H1 (cell line): Measurements from ENCODE around the gene LY6G6C. TPM values are rescaled to one million over a fixed set of nuclear protein-coding genes. Genes with fewer than 3 reads are reported as not detected.

Source experiments
- CTCF ChIA-PET: fragments of 300-600 bp; sonication (Branson Sonifier 250); formaldehyde crosslinking; loops from one replicate; lab custom pipeline; 2021; ENCODE audit not compliant: partially characterized antibody; lab: Charles Lee
- POLR2A ChIA-PET: fragments of 300-600 bp; sonication (Branson Sonifier 250); formaldehyde crosslinking; loops from one replicate; lab custom pipeline; 2021; ENCODE audit warnings: inconsistent platforms; ENCODE audit not compliant: partially characterized antibody; lab: Charles Lee
- DNase-seq, 2 experiments: peaks; one replicate each; pipeline versions ENCODE4 v3.0.0 to v3.0.0-alpha.2; 2010 to 2022; ENCODE audit warnings: low spot score in 2 of 2, low read depth in 1 of 2, mixed read lengths in 1 of 2
- FAIRE-seq: peaks from 2 replicates; lab custom pipeline; 2011; peaks lifted over from hg19 to GRCh38; lab: Jason Lieb, UNC
- H2AFZ ChIP-seq: 2 replicates; pipeline ENCODE4 v1.8.1; 2012; ENCODE audit warnings: low read length, inconsistent platforms
- H2AK5ac ChIP-seq: 2 replicates; pipeline ENCODE4 v1.6.1; 2013; ENCODE audit warnings: low read depth, low read length
- H2BK120ac ChIP-seq: replicated peaks from 2 replicates; pipeline ENCODE3; 2013; ENCODE audit warnings: low read depth, low read length, inconsistent platforms
- H2BK12ac ChIP-seq: 2 replicates; pipeline ENCODE4 v1.6.1; 2013; ENCODE audit warnings: low read depth, low read length
- H2BK15ac ChIP-seq: 2 replicates; pipeline ENCODE4 v1.6.1; 2013; ENCODE audit warnings: low read length
- H2BK20ac ChIP-seq: 2 replicates; pipeline ENCODE4 v1.6.1; 2013; ENCODE audit warnings: low read length
- H2BK5ac ChIP-seq: 2 replicates; pipeline ENCODE4 v1.6.1; 2013; ENCODE audit warnings: low read depth, low read length
- H3K14ac ChIP-seq: 2 replicates; pipeline ENCODE4 v1.6.1; 2013; ENCODE audit warnings: inconsistent platforms; ENCODE audit not compliant: insufficient read length
- H3K18ac ChIP-seq: 2 replicates; pipeline ENCODE4 v1.6.1; 2013; ENCODE audit warnings: low read length; ENCODE audit errors: extremely low read depth
- H3K23ac ChIP-seq: 2 replicates; pipeline ENCODE4 v1.6.1; 2013; ENCODE audit warnings: inconsistent platforms; ENCODE audit not compliant: insufficient read length
- H3K23me2 ChIP-seq: 2 replicates; pipeline ENCODE4 v1.6.1; 2013; ENCODE audit warnings: low read depth, low read length
- H3K27ac ChIP-seq: 2 replicates; pipeline ENCODE4 v1.6.1; 2011; ENCODE audit warnings: low read depth, low read length, inconsistent platforms
- H3K27me3 ChIP-seq, 4 experiments: replicated peaks in 1 of 4; 1 replicate in 1 of 4; 2 replicates in 3 of 4; pipeline versions ENCODE4 v1.6.1 to v1.8.1; 2011 to 2013; ENCODE audit warnings: low read length in 3 of 4, mild to moderate bottlenecking in 3 of 4, inconsistent platforms in 2 of 4, mixed read lengths in 2 of 4, moderate library complexity in 1 of 4; ENCODE audit not compliant: control insufficient read depth in 3 of 4, insufficient read depth in 3 of 4; ENCODE audit errors: extremely low read depth in 1 of 4
- H3K36me3 ChIP-seq, 4 experiments: 2 replicates each; pipeline versions ENCODE4 v1.6.1 to v1.8.1; 2011 to 2013; ENCODE audit warnings: mild to moderate bottlenecking in 4 of 4, low read length in 3 of 4, moderate library complexity in 2 of 4, control low read depth in 1 of 4, inconsistent platforms in 1 of 4; ENCODE audit not compliant: insufficient read depth in 4 of 4, control insufficient read depth in 2 of 4
- H3K4ac ChIP-seq: replicated peaks from 2 replicates; pipeline ENCODE3; 2013; ENCODE audit warnings: low read length, low read depth, mixed read lengths, inconsistent platforms; ENCODE audit not compliant: insufficient read length
- H3K4me1 ChIP-seq, 4 experiments: replicated peaks in 1 of 4; 1 replicate in 1 of 4; 2 replicates in 3 of 4; pipeline versions ENCODE4 v1.6.1 to v1.8.1; 2011 to 2013; ENCODE audit warnings: low read length in 3 of 4, inconsistent platforms in 2 of 4, mixed read lengths in 1 of 4; ENCODE audit not compliant: insufficient read depth in 4 of 4, control insufficient read depth in 3 of 4
- H3K4me2 ChIP-seq, 2 experiments: 2 replicates each; pipeline versions ENCODE4 v1.6.1 to v1.8.1; 2011 to 2013; ENCODE audit warnings: low read depth in 2 of 2, low read length in 2 of 2, control low read depth in 1 of 2, inconsistent platforms in 1 of 2, mild to moderate bottlenecking in 1 of 2; ENCODE audit not compliant: insufficient read depth in 1 of 2
- H3K4me3 ChIP-seq, 4 experiments: fragments of 200-600, 300-600 bp in 1 of 4; sonication (generic), shearing (Covaris generic), sonication (Bioruptor Twin) in 1 of 4; 2 replicates each; pipeline versions ENCODE4 v1.5.1 to v1.8.1; 2011 to 2016; ENCODE audit warnings: low read length in 4 of 4, low read depth in 3 of 4, control low read depth in 2 of 4, inconsistent platforms in 2 of 4, mild to moderate bottlenecking in 2 of 4, mixed read lengths in 1 of 4, moderate library complexity in 1 of 4; ENCODE audit not compliant: insufficient read depth in 2 of 4; ENCODE audit errors: extremely low read depth in 1 of 4
- H3K56ac ChIP-seq: replicated peaks from 2 replicates; pipeline ENCODE3; 2013; ENCODE audit warnings: low read depth, mild to moderate bottlenecking, mixed read lengths, low read length, inconsistent platforms; ENCODE audit not compliant: insufficient read length
- H3K79me1 ChIP-seq: 2 replicates; pipeline ENCODE4 v1.6.1; 2013; ENCODE audit warnings: low read depth, low read length, control low read depth
- H3K79me2 ChIP-seq, 2 experiments: 2 replicates each; pipeline versions ENCODE4 v1.6.1 to v1.8.1; 2012 to 2013; ENCODE audit warnings: low read length in 2 of 2, mild to moderate bottlenecking in 2 of 2, inconsistent platforms in 1 of 2; ENCODE audit not compliant: insufficient read depth in 2 of 2, control insufficient read depth in 1 of 2
- H3K9ac ChIP-seq, 4 experiments: replicated peaks in 1 of 4; 1 replicate in 1 of 4; 2 replicates in 3 of 4; pipeline versions ENCODE4 v1.6.1 to v1.8.1; 2011 to 2013; ENCODE audit warnings: low read depth in 3 of 4, low read length in 3 of 4, control low read depth in 2 of 4, mild to moderate bottlenecking in 2 of 4, moderate library complexity in 2 of 4, inconsistent platforms in 1 of 4; ENCODE audit errors: extremely low read depth in 1 of 4
- H3K9me3 ChIP-seq, 2 experiments: 2 replicates each; pipeline versions ENCODE4 v1.6.1 to v1.8.1; 2012 to 2013; ENCODE audit warnings: mild to moderate bottlenecking in 2 of 2, moderate library complexity in 2 of 2, control low read depth in 1 of 2, inconsistent platforms in 1 of 2, low read depth in 1 of 2, low read length in 1 of 2, mixed read lengths in 1 of 2; ENCODE audit not compliant: insufficient read depth in 2 of 2
- H4K20me1 ChIP-seq, 2 experiments: replicated peaks in 1 of 2; 2 replicates each; pipeline versions ENCODE3 to v1.8.1; 2011 to 2013; ENCODE audit warnings: inconsistent platforms in 2 of 2, low read length in 2 of 2, mild to moderate bottlenecking in 1 of 2; ENCODE audit not compliant: insufficient read depth in 2 of 2, control insufficient read depth in 1 of 2
- H4K5ac ChIP-seq: 2 replicates; pipeline ENCODE4 v1.6.1; 2013; ENCODE audit warnings: low read length, low read depth, mixed read lengths, inconsistent platforms; ENCODE audit not compliant: insufficient read length
- H4K8ac ChIP-seq: 2 replicates; pipeline ENCODE4 v1.8.0; 2013; ENCODE audit warnings: mild to moderate bottlenecking, moderate library complexity, low read length, inconsistent platforms; ENCODE audit not compliant: insufficient read depth; ENCODE audit errors: extremely low read depth
- H4K91ac ChIP-seq: replicated peaks from 2 replicates; pipeline ENCODE3; 2013; ENCODE audit warnings: low read length, mixed read lengths, inconsistent platforms; ENCODE audit not compliant: insufficient read length
- CHD2 ChIP-seq: IDR thresholded peaks from 2 replicates; pipeline ENCODE4 v1.6.1; 2012; ENCODE audit warnings: low read length, improper control_type of control experiment
- HDAC2 ChIP-seq, 2 experiments: fragments of 300-600 bp in 1 of 2; sonication (generic) in 1 of 2; IDR thresholded peaks; 2 replicates each; pipeline ENCODE4 v1.6.1; 2011 to 2012; ENCODE audit warnings: low read depth in 2 of 2, low read length in 2 of 2, mild to moderate bottlenecking in 2 of 2, moderate library complexity in 2 of 2, borderline replicate concordance in 1 of 2, inconsistent platforms in 1 of 2
- POU5F1 ChIP-seq: IDR thresholded peaks from 2 replicates; pipeline ENCODE4 v1.6.1; 2011; ENCODE audit warnings: low read depth, mild to moderate bottlenecking, low read length, moderate library complexity
- WGBS, 2 experiments: shearing (Covaris generic) in 1 of 2; methylation state at CpG; one replicate each; pipeline versions ENCODE4 v1.1.6 to v1.1.7; 2013 to 2015; ENCODE audit warnings: low lambda C conversion rate in 2 of 2, mixed read lengths in 2 of 2, inconsistent platforms in 1 of 2, low coverage in 1 of 2, missing lambda C conversion rate in 1 of 2; ENCODE audit not compliant: insufficient replicate concordance in 2 of 2, insufficient coverage in 1 of 2, insufficient read length in 1 of 2; ENCODE audit errors: extremely low coverage in 1 of 2, missing lambda C conversion rate in 1 of 2; 5-methylcytosine and 5-hydroxymethylcytosine counted together
- polyA plus RNA-seq, 7 experiments: library from polyadenylated mRNA; depleted of rRNA in 3 of 7; stranded (reverse) in 5 of 7; unstranded in 2 of 7; fragments of >200 nt in 5 of 7; fragments of 200-250 nt in 2 of 7; gene quantifications; 1 replicate in 5 of 7; 2 replicates in 1 of 7; 4 replicates in 1 of 7; pipeline versions ENCODE4 v1.2.1 to v1.2.3, GENCODE V29; 2011 to 2013; ENCODE audit warnings: missing spikeins in 2 of 7, mixed read lengths in 2 of 7
- total RNA-seq: library from RNA; stranded (reverse); fragmentation: NEBNext Ultra II Directional; extraction: Animal tissue kit (Norgen Biotek cat#: 25700); gene quantifications from 2 replicates; pipeline ENCODE4 v1.2.1, GENCODE V29; 2021

LY6G6C gene
- total and polyA plus RNA-seq, 2 of the 8 experiments (the other 6 are each of a cell fraction or from before 2014, with no cell fraction given): 0.23 TPM; not detected in 1

- Histone ChIP-seq H3K4me3 (peak overlapping the region; percentile 69 to 94 (median 90)), H3K79me2 (peaks cover 0 to 7% of the 10 kb centered on the region in 2 experiments; a peak in 2 of 4 replicates), H3K56ac (peak overlapping the region; percentile 22), H4K91ac (no peak overlapping the region), H3K9ac (peak overlapping the region in 3 of 4 experiments; percentile 65 to 85 (median 80); a peak in 6 of 7 replicates), H4K8ac (no peak overlapping the region), H4K5ac (no peak overlapping the region), H2BK5ac (0 out of 2 replicates have a peak overlapping the region, but pooled peaks have one; percentile 31), H3K4ac (no peak overlapping the region), H2BK12ac (no peak overlapping the region), H2AK5ac (0 out of 2 replicates have a peak overlapping the region, but pooled peaks have one; percentile 46), H3K36me3 (peaks cover 0 to 5% (median under 1%) of the 10 kb centered on the region in 4 experiments; a peak in 3 of 8 replicates), H3K9me3 (no peaks in the 10 kb centered on the region), H2BK20ac (no peak overlapping the region), H4K20me1 (no peaks in the 10 kb centered on the region), H3K27ac (no peak overlapping the region), H3K4me2 (peak overlapping the region; percentile 68 to 82), H3K27me3 (no peaks in the 10 kb centered on the region), H2BK120ac (no peak overlapping the region), H2BK15ac (peak overlapping the region; percentile 19; the same call in 1 of the 2 replicates), H3K4me1 (peaks cover 2 to 5% (median 3%) of the 10 kb centered on the region in 4 experiments; a peak in 4 of 7 replicates), H2AFZ (no peak overlapping the region), H3K18ac (no peak overlapping the region), H3K79me1 (peaks cover 6% of the 10 kb centered on the region), H3K23ac (no peak overlapping the region), H3K14ac (no peak overlapping the region), H3K23me2 (peaks cover 8% of the 10 kb centered on the region; the same call in 1 of the 2 replicates)
- DNase-seq (no peak), FAIRE-seq (no peak)
- POLR2A ChIA-PET: interaction anchor here (0.7 to 3.2 kb wide), 9 partner anchors 10 to 137 kb away, joined by 3 to 36 read pairs (median 3); partner anchors contain the start of genes DDAH2, GPANK1, LSM2 and LY6G5C
- WGBS, 2 experiments: 75% methylated on average over 7 of the region's 7 CpGs; no CpG with 5 or more reads in 1 of the 2 experiments
- CTCF ChIA-PET: interaction anchor here (1.3 to 1.8 kb wide), 2 partner anchors 12 to 28 kb away, joined by 5 read pairs; no protein-coding TSS in a partner anchor
- TF ChIP-seq CHD2 (no peak), HDAC2 (IDR thresholded peaks at IDR 0.05; ENCODE audit: borderline replicate concordance in 1 of 2, low read depth in 2 of 2, low read length in 2 of 2) (no peak), POU5F1 (no peak)
Measured at GRCh38 chr6:31701666-31702404, 19.7 kb downstream of the LY6G6C start.
